HPDE6-E6E7 (cell line): ENCODE results near the gene SH3BGRL2.
"Not testable (repeated sequence)": the region's sequence is repeated elsewhere in the genome, so short reads cannot be mapped to it uniquely, and the experiment has no call there.

Experiments used
- DNase-seq: peaks from one replicate; pipeline ENCODE4 v3.0.0; 2011; ENCODE audit warnings: missing footprints; ENCODE audit errors: extremely low spot score

Gene SH3BGRL2

GRCh38 chr6:79745282-79745681, 114.2 kb downstream of the SH3BGRL2 start:
- not testable (repeated sequence) for DNase-seq

- not testable (repeated sequence) for DNase-seq
Observed at GRCh38 chr6:79746325-79746724, 115.2 kb downstream of the SH3BGRL2 start.

- no peak for DNase-seq
Observed at GRCh38 chr6:79750806-79751205, 119.7 kb downstream of the SH3BGRL2 start.
